K562 (cell line): ENCODE data around the gene TLCD1. TPM values are rescaled to one million over a fixed set of nuclear protein-coding genes. Genes with fewer than 3 reads are reported as not detected.

Experiments
- CTCFL ChIP-seq: IDR thresholded peaks from 2 replicates; pipeline ENCODE4 v1.6.1; 2011; ENCODE audit warnings: borderline replicate concordance, low read depth, mild to moderate bottlenecking, moderate library complexity, low read length; ENCODE audit not compliant: insufficient read depth, poor library complexity, severe bottlenecking
- KDM5B ChIP-seq: fragments of 200-600 bp; sonication (generic); IDR thresholded peaks from 2 replicates; pipeline ENCODE4 v1.6.1; 2012; ENCODE audit warnings: low read depth, mild to moderate bottlenecking, moderate library complexity, low read length, control low read depth, inconsistent platforms; ENCODE audit not compliant: insufficient replicate concordance
- MTA3 ChIP-seq: fragments of 450-650 bp; formaldehyde crosslinking; IDR thresholded peaks from 2 replicates; pipeline ENCODE4 v1.6.1; 2017; ENCODE audit warnings: mild to moderate bottlenecking, borderline replicate concordance
- MYNN ChIP-seq, 2 experiments: sonication (generic); formaldehyde crosslinking in 1 of 2; IDR thresholded peaks; 2 replicates each; pipeline versions ENCODE4 v1.5.0 to v1.6.1; 2016 to 2020; ENCODE audit warnings: antibody characterized with exemption in 1 of 2, missing genetic modification reagents in 1 of 2
- NEUROD1 ChIP-seq: fragments of 150-350 bp; IDR thresholded peaks from 2 replicates; pipeline ENCODE4 v1.6.1; 2014; ENCODE audit warnings: borderline replicate concordance, low read length, low read depth; ENCODE audit not compliant: partially characterized antibody
- ZKSCAN8 ChIP-seq: fragments of 200-800 bp; sonication (Bioruptor generic); IDR thresholded peaks from 2 replicates; pipeline ENCODE4 v1.6.1; 2016; ENCODE audit warnings: missing genetic modification characterization, missing compliant biosample characterization
- ZNF512 ChIP-seq: IDR thresholded peaks from 2 replicates; pipeline ENCODE4 v1.6.1; 2016; ENCODE audit warnings: missing genetic modification characterization, missing compliant biosample characterization
- ZNF57 ChIP-seq: fragments of 450-650 bp; formaldehyde crosslinking; IDR thresholded peaks from 2 replicates; pipeline ENCODE4 v1.4.0; 2020; ENCODE audit warnings: mild to moderate bottlenecking, moderate library complexity
- polyA plus RNA-seq, 8 experiments: library from polyadenylated mRNA; depleted of rRNA in 4 of 8; stranded (reverse) in 5 of 8; unstranded in 3 of 8; fragments of >200 nt; fragmentation: Nextera tagmentation in 2 of 8; fragmentation: Illumina TruSeq in 1 of 8; extraction: Ambion mirVana in 2 of 8; extraction: Trizol in 1 of 8; gene quantifications; 2 replicates each; pipeline versions ENCODE4 v1.2.1 to v1.2.3, GENCODE V29; 2011 to 2014; ENCODE audit warnings: inconsistent platforms in 1 of 8, missing spikeins in 1 of 8
- total RNA-seq, 7 experiments: library from RNA; depleted of rRNA in 6 of 7; stranded (reverse); fragments of >200 nt in 6 of 7; fragmentation: Illumina TruSeq in 2 of 7; extraction: Trizol in 2 of 7; gene quantifications; 2 replicates each; pipeline versions ENCODE4 v1.2.1 to v1.2.3, GENCODE V29; 2011 to 2021; ENCODE audit warnings: low replicate concordance in 1 of 7
- TF ChIP-seq, protein P1 (sequence below): fragments of 200-600 bp; sonication (generic); IDR thresholded peaks from one replicate; pipeline ENCODE4 v1.6.1; 2012; ENCODE audit warnings: mild to moderate bottlenecking, low read depth, low read length, inconsistent platforms

TLCD1 gene
- total and polyA plus RNA-seq, 9 of the 15 experiments (the other 6 are each of a cell fraction or from before 2014, with no cell fraction given) = 6.8 to 37.7 (median 21.7) TPM

- TF ChIP-seq, protein P1, sequence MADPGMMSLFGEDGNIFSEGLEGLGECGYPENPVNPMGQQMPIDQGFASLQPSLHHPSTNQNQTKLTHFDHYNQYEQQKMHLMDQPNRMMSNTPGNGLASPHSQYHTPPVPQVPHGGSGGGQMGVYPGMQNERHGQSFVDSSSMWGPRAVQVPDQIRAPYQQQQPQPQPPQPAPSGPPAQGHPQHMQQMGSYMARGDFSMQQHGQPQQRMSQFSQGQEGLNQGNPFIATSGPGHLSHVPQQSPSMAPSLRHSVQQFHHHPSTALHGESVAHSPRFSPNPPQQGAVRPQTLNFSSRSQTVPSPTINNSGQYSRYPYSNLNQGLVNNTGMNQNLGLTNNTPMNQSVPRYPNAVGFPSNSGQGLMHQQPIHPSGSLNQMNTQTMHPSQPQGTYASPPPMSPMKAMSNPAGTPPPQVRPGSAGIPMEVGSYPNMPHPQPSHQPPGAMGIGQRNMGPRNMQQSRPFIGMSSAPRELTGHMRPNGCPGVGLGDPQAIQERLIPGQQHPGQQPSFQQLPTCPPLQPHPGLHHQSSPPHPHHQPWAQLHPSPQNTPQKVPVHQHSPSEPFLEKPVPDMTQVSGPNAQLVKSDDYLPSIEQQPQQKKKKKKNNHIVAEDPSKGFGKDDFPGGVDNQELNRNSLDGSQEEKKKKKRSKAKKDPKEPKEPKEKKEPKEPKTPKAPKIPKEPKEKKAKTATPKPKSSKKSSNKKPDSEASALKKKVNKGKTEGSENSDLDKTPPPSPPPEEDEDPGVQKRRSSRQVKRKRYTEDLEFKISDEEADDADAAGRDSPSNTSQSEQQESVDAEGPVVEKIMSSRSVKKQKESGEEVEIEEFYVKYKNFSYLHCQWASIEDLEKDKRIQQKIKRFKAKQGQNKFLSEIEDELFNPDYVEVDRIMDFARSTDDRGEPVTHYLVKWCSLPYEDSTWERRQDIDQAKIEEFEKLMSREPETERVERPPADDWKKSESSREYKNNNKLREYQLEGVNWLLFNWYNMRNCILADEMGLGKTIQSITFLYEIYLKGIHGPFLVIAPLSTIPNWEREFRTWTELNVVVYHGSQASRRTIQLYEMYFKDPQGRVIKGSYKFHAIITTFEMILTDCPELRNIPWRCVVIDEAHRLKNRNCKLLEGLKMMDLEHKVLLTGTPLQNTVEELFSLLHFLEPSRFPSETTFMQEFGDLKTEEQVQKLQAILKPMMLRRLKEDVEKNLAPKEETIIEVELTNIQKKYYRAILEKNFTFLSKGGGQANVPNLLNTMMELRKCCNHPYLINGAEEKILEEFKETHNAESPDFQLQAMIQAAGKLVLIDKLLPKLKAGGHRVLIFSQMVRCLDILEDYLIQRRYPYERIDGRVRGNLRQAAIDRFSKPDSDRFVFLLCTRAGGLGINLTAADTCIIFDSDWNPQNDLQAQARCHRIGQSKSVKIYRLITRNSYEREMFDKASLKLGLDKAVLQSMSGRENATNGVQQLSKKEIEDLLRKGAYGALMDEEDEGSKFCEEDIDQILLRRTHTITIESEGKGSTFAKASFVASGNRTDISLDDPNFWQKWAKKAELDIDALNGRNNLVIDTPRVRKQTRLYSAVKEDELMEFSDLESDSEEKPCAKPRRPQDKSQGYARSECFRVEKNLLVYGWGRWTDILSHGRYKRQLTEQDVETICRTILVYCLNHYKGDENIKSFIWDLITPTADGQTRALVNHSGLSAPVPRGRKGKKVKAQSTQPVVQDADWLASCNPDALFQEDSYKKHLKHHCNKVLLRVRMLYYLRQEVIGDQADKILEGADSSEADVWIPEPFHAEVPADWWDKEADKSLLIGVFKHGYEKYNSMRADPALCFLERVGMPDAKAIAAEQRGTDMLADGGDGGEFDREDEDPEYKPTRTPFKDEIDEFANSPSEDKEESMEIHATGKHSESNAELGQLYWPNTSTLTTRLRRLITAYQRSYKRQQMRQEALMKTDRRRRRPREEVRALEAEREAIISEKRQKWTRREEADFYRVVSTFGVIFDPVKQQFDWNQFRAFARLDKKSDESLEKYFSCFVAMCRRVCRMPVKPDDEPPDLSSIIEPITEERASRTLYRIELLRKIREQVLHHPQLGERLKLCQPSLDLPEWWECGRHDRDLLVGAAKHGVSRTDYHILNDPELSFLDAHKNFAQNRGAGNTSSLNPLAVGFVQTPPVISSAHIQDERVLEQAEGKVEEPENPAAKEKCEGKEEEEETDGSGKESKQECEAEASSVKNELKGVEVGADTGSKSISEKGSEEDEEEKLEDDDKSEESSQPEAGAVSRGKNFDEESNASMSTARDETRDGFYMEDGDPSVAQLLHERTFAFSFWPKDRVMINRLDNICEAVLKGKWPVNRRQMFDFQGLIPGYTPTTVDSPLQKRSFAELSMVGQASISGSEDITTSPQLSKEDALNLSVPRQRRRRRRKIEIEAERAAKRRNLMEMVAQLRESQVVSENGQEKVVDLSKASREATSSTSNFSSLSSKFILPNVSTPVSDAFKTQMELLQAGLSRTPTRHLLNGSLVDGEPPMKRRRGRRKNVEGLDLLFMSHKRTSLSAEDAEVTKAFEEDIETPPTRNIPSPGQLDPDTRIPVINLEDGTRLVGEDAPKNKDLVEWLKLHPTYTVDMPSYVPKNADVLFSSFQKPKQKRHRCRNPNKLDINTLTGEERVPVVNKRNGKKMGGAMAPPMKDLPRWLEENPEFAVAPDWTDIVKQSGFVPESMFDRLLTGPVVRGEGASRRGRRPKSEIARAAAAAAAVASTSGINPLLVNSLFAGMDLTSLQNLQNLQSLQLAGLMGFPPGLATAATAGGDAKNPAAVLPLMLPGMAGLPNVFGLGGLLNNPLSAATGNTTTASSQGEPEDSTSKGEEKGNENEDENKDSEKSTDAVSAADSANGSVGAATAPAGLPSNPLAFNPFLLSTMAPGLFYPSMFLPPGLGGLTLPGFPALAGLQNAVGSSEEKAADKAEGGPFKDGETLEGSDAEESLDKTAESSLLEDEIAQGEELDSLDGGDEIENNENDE = no peak
- peak; percentile 21 for TF ChIP-seq NEUROD1
- TF ChIP-seq MYNN (IDR thresholded peaks at IDR 0.05) = peak; percentile 17; the same call in 1 of the 2 replicates
- no peak for TF ChIP-seq MYNN (CRISPR knock-in tag; IDR thresholded peaks at IDR 0.05)
- peak; percentile 87 for TF ChIP-seq CTCFL
- peak; percentile 58 for TF ChIP-seq KDM5B
- no peak for TF ChIP-seq ZNF512 (tag)
- TF ChIP-seq ZNF57 (CRISPR knock-in tag) = no peak
- peak; percentile 47; the same call in 1 of the 2 replicates for TF ChIP-seq ZKSCAN8
- peak; percentile 15; the same call in 1 of the 2 replicates for TF ChIP-seq MTA3
These were observed 13.9 kb downstream of the TLCD1 start (continued) for GRCh38 chr17:28712032-28712704.
